Psoas muscle (tissue), 8 donors: Measurements from ENCODE around the gene ALK. TPM values are rescaled to one million over a fixed set of nuclear protein-coding genes. Genes with fewer than 3 reads are reported as not detected.

Experiments
- ATAC-seq, 4 donors: fragments of 200-7000 bp; cut with Tn5 transposase; one replicate each; pipeline ENCODE4 v1.9.1; 2020; ENCODE audit warnings: moderate library complexity in 3 of 4, mild to moderate bottlenecking in 2 of 4
- DNase-seq, 2 donors: peaks; one replicate each; pipeline ENCODE4 v3.0.0-alpha.2; 2020
- H3K27ac ChIP-seq: fragments of 200-600 bp; one replicate; pipeline ENCODE4 v1.8.0; 2022
- H3K27me3 ChIP-seq, 3 donors: fragments of 200-600 bp in 1 of 3; one replicate each; pipeline versions ENCODE4 v1.6.1 to v1.8.0; 2013 to 2022; ENCODE audit warnings: low read length in 2 of 3, mild to moderate bottlenecking in 2 of 3, moderate library complexity in 1 of 3; ENCODE audit not compliant: insufficient read depth in 3 of 3
- H3K36me3 ChIP-seq, 2 donors: fragments of 200-600 bp in 1 of 2; one replicate each; pipeline versions ENCODE4 v1.6.1 to v1.8.0; 2013 to 2022; ENCODE audit warnings: low read depth in 1 of 2, mild to moderate bottlenecking in 1 of 2, moderate library complexity in 1 of 2; ENCODE audit not compliant: insufficient read depth in 1 of 2
- H3K4me1 ChIP-seq: fragments of 200-600 bp; one replicate; pipeline ENCODE4 v1.8.0; 2022
- H3K4me3 ChIP-seq: fragments of 200-600 bp; one replicate; pipeline ENCODE4 v1.8.0; 2022; ENCODE audit warnings: mild to moderate bottlenecking
- H3K9me3 ChIP-seq: fragments of 200-600 bp; one replicate; pipeline ENCODE4 v1.8.0; 2022
- WGBS, 3 donors: extraction: QIAGEN DNeasy Blood & Tissue Kit; methylation state at CpG; one replicate each; pipeline versions ENCODE4 v1.1.6 to v1.1.7; 2013; 5-methylcytosine and 5-hydroxymethylcytosine counted together
- intact Hi-C, 2 donors: fragments of 100-400 bp; cut with DNase I; formaldehyde crosslinking; loops; one replicate each; pipeline versions ENCODE4 v1.11.0 to v1.14.2; 2022
- polyA plus RNA-seq, 3 donors: library from polyadenylated mRNA; stranded (reverse); fragments of 200-250 nt; gene quantifications; one replicate each; pipeline ENCODE4 v1.2.3, GENCODE V29; 2013
- total RNA-seq, 4 donors: library from RNA; stranded (reverse); fragmentation: NEBNext Ultra II Directional in 2 of 4; extraction: Animal tissue kit (Norgen Biotek cat#: 25700) in 2 of 4; gene quantifications; one replicate each; pipeline versions ENCODE4 v1.2.1 to v1.2.4, GENCODE V29; 2021 to 2023
- TF ChIP-seq, protein P1 (sequence below): fragments of 200-600 bp; IDR thresholded peaks from one replicate; pipeline ENCODE4 v1.8.0; 2022; ENCODE audit warnings: antibody characterized with exemption
- donor health status: healthy with polysubstance abuse.
- donor health status: DM: no; HTN: no; CAD: no; lungs with moderate emphysema.
- donor health status: Bipolar disorder and iron deficiency.
- donor health status: healthy.
- donor health status: DM: yes; HTN: yes; CAD: no.
- donor health status: DM: no; HTN: no; CAD: no.
- donor health status: DM: no; HTN: no; CAD: no.
- donor health status: DM: yes; HTN: yes; CAD: no.

Gene ALK
- total and polyA plus RNA-seq, 7 donors: 0.03 to 0.32 (median 0.08) TPM; not detected in 2

DNA sequence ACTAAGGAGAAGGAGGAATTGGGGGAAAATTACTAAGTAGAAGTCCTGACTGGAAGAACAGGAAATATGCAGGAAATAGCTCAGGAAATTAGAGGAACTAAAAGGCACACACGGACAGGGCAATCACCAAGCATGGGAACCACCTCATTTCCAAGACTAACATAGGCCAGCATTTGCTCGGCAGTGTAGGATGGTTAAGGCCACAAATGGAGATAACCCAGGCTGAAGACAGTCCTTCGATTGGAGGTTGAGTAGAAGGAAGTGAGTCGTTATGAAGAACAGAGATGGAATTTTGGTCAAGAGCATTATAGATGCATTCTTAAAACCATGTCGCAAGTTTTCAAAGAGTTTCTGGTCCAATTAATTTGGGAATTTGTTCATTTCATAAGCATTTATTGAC is 401.4 kb downstream of the ALK start:
- no peak overlapping the region for H3K4me3 ChIP-seq
- H3K27ac ChIP-seq: no peak overlapping the region
- no peaks in the 10 kb centered on the region for H3K9me3 ChIP-seq
- no peaks in the 10 kb centered on the region for H3K27me3 ChIP-seq
- TF ChIP-seq, protein P1, sequence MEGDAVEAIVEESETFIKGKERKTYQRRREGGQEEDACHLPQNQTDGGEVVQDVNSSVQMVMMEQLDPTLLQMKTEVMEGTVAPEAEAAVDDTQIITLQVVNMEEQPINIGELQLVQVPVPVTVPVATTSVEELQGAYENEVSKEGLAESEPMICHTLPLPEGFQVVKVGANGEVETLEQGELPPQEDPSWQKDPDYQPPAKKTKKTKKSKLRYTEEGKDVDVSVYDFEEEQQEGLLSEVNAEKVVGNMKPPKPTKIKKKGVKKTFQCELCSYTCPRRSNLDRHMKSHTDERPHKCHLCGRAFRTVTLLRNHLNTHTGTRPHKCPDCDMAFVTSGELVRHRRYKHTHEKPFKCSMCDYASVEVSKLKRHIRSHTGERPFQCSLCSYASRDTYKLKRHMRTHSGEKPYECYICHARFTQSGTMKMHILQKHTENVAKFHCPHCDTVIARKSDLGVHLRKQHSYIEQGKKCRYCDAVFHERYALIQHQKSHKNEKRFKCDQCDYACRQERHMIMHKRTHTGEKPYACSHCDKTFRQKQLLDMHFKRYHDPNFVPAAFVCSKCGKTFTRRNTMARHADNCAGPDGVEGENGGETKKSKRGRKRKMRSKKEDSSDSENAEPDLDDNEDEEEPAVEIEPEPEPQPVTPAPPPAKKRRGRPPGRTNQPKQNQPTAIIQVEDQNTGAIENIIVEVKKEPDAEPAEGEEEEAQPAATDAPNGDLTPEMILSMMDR: no peak
- intact Hi-C loops: no loop called here
- no peak for ATAC-seq
- H3K36me3 ChIP-seq: no peaks in the 10 kb centered on the region
- 81 to 84% (median 83%) methylated on average over 5 of the region's 5 CpGs for WGBS, 3 donors
- no peak for DNase-seq
- peaks cover 7% of the 10 kb centered on the region for H3K4me1 ChIP-seq

DNA sequence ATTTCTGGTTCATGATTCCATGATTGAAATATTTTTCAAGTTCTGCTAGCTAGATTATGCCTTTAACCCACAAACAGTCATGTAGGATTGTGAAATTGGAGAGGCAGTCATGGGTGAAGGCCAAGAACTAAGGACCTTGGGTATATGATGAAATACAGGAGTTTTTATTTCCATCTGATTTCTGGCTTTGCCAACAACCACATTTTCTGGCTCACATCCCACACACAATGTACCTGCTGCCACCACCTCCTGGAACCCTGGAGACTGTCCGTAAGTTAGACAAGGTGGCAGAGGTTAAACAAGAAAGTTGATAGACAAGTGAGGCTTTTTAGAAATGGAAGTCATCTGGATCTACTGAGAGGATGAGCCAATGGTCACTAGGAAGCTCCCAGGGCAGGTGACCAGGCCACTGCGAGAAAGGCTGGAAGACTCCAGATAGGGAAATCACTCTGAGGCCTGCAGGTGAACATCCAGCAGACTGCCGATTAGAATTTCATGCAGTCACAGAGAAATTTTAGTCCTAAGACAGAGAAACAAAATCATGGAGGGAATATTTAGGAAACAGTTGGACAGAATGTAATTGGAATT is 402.0 kb downstream of the ALK start:
- Histone ChIP-seq H3K27me3 (peaks cover 0 to under 1% (median 0%) of the 10 kb centered on the region in 3 donors), H3K9me3 (no peaks in the 10 kb centered on the region), H3K4me3 (no peak overlapping the region), H3K27ac (no peak overlapping the region), H3K36me3 (no peaks in the 10 kb centered on the region), H3K4me1 (peaks cover 7% of the 10 kb centered on the region)
- intact Hi-C loops: no loop called here
- peak in 3 of 4 donors; percentile 37 to 79 (median 60) for ATAC-seq
- no peak for DNase-seq
- WGBS, 3 donors: 64 to 74% (median 72%) methylated on average over 3 of the region's 3 CpGs
- TF ChIP-seq, protein P1: no peak

DNA sequence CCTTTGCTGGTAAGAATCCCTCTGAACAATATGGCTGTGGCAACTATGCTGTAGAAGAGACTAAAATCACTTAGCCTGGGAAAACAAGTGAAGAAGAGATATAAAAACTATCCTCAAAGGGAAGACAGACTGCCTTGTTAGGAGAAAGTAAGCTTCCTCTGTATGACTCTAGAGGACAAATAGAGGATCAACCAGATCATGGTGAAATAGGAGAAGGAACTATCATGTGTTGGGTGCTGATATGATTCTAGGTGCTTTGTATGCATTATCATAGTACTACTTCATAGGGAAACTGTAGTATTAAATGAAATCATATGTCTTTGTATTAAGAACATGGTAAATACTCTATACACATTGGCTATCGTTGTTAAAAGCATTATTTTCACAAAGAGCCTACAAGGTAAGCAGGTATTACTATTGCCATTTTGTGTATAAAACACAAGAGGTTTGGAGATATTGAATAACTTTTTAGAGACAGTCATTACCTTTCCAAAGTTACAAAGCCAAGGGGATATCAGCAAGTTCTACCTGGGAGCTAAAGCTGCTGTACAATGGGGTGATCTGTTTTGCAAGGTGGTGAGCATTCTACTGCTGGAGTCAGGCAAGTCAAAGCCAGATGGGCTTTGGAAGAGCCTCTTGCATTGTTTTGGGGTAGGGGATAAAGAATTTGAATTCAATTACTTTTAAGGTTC is 402.6 kb downstream of the ALK start:
- Histone ChIP-seq H3K36me3 (no peaks in the 10 kb centered on the region), H3K4me1 (peaks cover 7% of the 10 kb centered on the region), H3K4me3 (no peak overlapping the region), H3K27ac (no peak overlapping the region), H3K27me3 (peaks cover 0 to 2% (median 0%) of the 10 kb centered on the region in 3 donors), H3K9me3 (no peaks in the 10 kb centered on the region)
- 87 to 91% (median 89%) methylated on average over 1 of the region's 1 CpG for WGBS, 3 donors
- intact Hi-C loops: no loop called here
- TF ChIP-seq, protein P1: no peak
- ATAC-seq (peak in 1 of 4 donors; percentile 44), DNase-seq (no peak)

DNA sequence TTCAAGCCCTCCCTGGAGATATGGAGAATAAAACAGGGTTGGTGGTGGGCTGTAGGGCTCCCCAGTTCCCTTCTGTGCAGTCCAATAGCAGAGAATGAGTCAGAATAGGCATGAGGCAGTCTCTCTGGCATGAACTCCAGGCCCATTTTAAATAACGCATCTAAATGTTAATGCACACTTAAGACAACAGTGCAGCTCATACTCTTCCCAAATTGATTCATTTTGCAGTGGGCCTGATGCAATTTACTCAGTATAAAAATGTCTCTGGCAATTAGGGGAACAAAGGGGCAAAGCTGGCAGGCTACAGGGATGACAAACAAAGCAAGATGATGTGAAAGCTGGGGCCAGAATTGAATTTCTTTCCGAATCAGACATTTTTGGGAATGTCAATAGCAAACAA is 403.4 kb downstream of the ALK start:
- Histone ChIP-seq H3K9me3 (no peaks in the 10 kb centered on the region), H3K27ac (no peak overlapping the region), H3K4me1 (peaks cover 7% of the 10 kb centered on the region), H3K36me3 (no peaks in the 10 kb centered on the region), H3K4me3 (no peak overlapping the region), H3K27me3 (peaks cover 0 to 2% (median 0%) of the 10 kb centered on the region in 3 donors)
- TF ChIP-seq, protein P1: no peak
- intact Hi-C loops: no loop called here
- WGBS, 3 donors: 75 to 82% (median 76%) methylated on average over 2 of the region's 2 CpGs
- DNase-seq (no peak), ATAC-seq (no peak)
